ENCODE data around the gene SLC66A3.

DNA sequence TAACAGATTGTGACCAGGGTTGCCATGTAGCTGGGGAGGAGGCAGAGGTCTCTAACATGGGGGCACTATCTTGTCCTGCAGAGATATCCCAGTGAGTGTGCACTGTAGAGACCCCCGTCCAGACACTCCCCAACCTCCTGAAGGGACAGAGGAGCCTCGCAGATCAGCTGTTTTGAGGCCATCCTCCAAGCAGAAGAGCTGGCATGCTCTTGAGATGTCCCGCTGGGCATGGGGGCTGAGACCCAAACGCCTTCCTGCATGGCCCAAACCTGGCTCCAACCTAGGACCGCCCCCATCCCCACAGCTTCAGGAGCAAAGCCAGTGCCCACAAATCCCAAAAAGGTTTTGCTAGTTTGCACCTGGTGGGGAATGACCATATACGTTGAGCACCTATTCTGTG lies 2.7 kb upstream of the SLC66A3 start:
- TF ChIP-seq, protein P1, sequence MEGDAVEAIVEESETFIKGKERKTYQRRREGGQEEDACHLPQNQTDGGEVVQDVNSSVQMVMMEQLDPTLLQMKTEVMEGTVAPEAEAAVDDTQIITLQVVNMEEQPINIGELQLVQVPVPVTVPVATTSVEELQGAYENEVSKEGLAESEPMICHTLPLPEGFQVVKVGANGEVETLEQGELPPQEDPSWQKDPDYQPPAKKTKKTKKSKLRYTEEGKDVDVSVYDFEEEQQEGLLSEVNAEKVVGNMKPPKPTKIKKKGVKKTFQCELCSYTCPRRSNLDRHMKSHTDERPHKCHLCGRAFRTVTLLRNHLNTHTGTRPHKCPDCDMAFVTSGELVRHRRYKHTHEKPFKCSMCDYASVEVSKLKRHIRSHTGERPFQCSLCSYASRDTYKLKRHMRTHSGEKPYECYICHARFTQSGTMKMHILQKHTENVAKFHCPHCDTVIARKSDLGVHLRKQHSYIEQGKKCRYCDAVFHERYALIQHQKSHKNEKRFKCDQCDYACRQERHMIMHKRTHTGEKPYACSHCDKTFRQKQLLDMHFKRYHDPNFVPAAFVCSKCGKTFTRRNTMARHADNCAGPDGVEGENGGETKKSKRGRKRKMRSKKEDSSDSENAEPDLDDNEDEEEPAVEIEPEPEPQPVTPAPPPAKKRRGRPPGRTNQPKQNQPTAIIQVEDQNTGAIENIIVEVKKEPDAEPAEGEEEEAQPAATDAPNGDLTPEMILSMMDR (optimal IDR thresholded peaks at IDR 0.05 in 1 of 3, IDR thresholded peaks at IDR 0.05 in 1 of 3, conservative IDR thresholded peaks at IDR 0.05 in 1 of 3; ENCODE audit: extremely low read depth in 1 of 3, insufficient read depth in 2 of 3, low read length in 3 of 3): no peak
- TF ChIP-seq EZH2 (IDR thresholded peaks at IDR 0.05; ENCODE audit: low read length): no peak
